Body of pancreas (tissue), 4 donors: ENCODE measurements around the gene NFKB1.

Experiments used
- CTCF ChIP-seq, 7 experiments: fragments of 450-650 bp in 4 of 7; fragments of 200-600 bp in 3 of 7; sonication (generic) in 3 of 7; IDR thresholded peaks; one replicate each; pipeline ENCODE4 v1.5.1; 2016 to 2019; ENCODE audit warnings: antibody characterized with exemption in 7 of 7
- POLR2A ChIP-seq, 3 donors: fragments of 450-650 bp; IDR thresholded peaks; one replicate each; pipeline ENCODE4 v1.6.1; 2016; ENCODE audit warnings: antibody characterized with exemption in 3 of 3, mild to moderate bottlenecking in 2 of 3

GRCh38 chr4:102551958-102552565 lies 50.9 kb downstream of the NFKB1 start:
- TF ChIP-seq CTCF (IDR thresholded peaks at IDR 0.05) = no peak
- no peak for TF ChIP-seq POLR2A (IDR thresholded peaks at IDR 0.05)
